CD4-positive, alpha-beta T cell treated with Interleukin-1 beta for 1 hour (primary cell): ENCODE measurements around the gene FCN2.

Source experiments
- DNase-seq, 2 donors: peaks; one replicate each; pipeline ENCODE4 v3.0.0-alpha.2; 2020 to 2022

The FCN2 gene

DNA sequence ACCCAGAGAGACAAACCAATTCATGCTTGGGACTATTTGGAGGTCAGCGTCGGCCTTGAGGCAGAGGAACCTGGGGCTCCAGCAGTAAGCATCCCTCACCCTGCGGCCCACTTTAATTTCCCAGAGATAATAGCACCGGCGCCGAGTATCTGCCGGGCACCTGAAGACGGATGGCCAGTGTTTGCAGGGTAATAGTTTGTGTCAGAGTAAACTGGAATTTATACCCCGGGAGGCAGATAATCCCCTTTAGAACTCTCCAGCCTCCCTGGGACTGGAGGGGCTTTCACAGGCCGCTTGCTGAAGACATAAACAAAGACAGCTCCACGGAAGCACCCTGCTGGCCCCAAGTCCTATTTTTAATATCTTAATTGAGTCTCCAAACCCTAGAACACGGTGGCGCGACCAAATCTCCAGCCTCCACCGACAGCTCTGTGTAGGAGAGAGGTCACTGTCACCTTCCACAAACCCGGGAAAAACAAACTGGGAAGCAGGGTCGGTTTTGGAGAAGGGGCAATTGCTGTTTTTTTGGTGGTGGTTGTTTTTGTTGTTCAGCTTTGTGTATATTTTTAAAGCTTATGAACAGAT lies 54.5 kb downstream of the FCN2 start:
- no peak for DNase-seq

DNA sequence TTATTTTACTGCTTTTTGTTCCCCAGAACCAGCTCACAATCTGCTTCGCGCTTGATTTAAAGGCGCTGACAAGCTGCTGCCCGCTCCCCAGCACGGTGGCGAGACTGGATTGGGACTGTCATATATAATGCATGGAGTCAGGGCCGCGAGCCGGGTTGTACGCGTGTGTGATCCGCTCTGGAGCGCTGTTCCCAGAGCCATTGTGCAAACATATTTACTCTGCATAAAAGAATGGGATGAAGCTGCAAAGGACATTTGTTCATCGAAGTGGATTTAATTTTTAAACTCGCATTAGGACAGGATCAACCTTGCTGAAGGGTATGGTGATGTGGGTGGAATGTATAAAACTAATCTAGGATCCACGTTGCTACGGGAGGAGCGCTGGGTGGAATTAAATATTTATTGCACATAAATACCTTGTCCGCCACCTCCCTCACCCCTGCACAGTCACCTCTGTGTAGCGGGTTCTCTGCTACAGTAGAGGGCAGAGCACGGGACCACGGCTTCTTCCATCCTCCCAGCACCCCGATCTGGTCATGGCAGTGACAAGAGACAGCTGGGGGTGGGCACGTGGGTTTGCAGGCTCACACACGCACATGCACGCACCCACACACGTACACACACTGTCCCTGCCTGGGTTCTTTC lies 55.2 kb downstream of the FCN2 start:
- DNase-seq, result no peak

DNA sequence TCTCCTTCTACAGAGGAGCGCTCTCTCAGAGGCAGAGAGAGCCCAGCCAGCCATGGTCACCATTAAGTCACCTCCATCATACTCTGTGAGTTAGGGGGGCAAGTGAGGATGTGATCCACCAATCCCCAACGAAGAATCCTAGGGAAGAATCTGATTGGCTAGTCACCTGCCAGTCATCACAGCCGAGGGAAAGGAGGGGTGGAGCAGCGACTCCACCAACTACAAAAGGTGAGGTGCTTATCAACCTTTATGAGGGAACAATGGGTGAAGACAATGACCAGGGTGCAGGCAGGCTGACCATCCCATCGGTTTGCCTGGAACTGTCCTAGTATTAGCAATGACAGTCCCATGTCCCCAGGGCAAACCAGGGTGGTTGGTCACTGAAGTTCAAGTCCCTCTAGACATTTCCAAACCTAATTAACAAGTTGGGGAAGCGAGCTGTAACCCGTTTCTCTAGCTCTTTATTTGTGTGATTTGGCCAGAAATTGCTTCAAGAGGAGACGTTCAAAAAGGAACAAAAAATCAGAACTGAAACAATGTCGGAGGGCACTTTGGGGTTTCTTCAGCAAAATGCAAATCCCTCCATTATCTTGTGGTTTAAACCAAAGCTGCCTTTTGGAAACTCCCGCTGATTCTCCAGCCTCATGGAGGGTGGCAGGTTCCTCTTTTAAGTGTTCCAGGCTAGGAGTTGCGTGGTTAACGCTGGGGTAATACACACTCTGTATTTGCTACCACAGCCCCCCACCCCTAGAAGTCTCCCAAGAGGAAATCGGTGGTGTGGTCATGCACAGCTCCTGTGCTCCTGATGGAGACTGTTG lies 55.9 kb downstream of the FCN2 start:
- peak; percentile 8 to 55 for DNase-seq
